Loucy (cell line): ENCODE results near the gene CTAGE15.
"Not testable (repeated sequence)": the region's sequence is repeated elsewhere in the genome, so short reads cannot be mapped to it uniquely, and the experiment has no call there.

Experiments
- H2AFZ ChIP-seq: fragments of 200-600 bp; sonication (generic); 2 replicates; pipeline ENCODE4 v1.6.0; 2016; ENCODE audit warnings: antibody characterized with exemption, mild to moderate bottlenecking, low read length, moderate library complexity
- H3F3A ChIP-seq: fragments of 200-600 bp; 2 replicates; pipeline ENCODE4 v1.6.0; 2016; ENCODE audit warnings: antibody characterized with exemption, low read depth, mild to moderate bottlenecking
- H3K27me3 ChIP-seq: fragments of 200-600 bp; sonication (generic); 2 replicates; pipeline ENCODE4 v1.6.1; 2014; ENCODE audit warnings: low read length, mild to moderate bottlenecking; ENCODE audit not compliant: insufficient read depth, poor library complexity, severe bottlenecking
- H3K36me3 ChIP-seq: fragments of 200-600 bp; sonication (generic); 2 replicates; pipeline ENCODE4 v1.6.1; 2016; ENCODE audit warnings: low read length; ENCODE audit not compliant: insufficient read depth
- H3K4me1 ChIP-seq: fragments of 200-600 bp; sonication (generic); 2 replicates; pipeline ENCODE4 v1.5.1; 2014; ENCODE audit warnings: low read length, mild to moderate bottlenecking; ENCODE audit not compliant: insufficient read depth, poor library complexity, severe bottlenecking
- H3K4me2 ChIP-seq: fragments of 200-600 bp; sonication (generic); 2 replicates; pipeline ENCODE4 v1.6.0; 2014; ENCODE audit warnings: antibody characterized with exemption, low read length, low read depth, mild to moderate bottlenecking; ENCODE audit not compliant: poor library complexity, severe bottlenecking
- H3K4me3 ChIP-seq: fragments of 200-600 bp; sonication (generic); 2 replicates; pipeline ENCODE4 v1.5.1; 2014; ENCODE audit warnings: low read length, mild to moderate bottlenecking, mixed read lengths; ENCODE audit not compliant: poor library complexity, severe bottlenecking
- H3K79me2 ChIP-seq: fragments of 200-600 bp; sonication (generic); 2 replicates; pipeline ENCODE4 v1.6.1; 2014; ENCODE audit warnings: low read length; ENCODE audit not compliant: insufficient read depth
- H3K9ac ChIP-seq: fragments of 200-600 bp; sonication (generic); 2 replicates; pipeline ENCODE4 v1.6.0; 2014; ENCODE audit warnings: mild to moderate bottlenecking, low read depth, low read length, moderate library complexity; ENCODE audit not compliant: poor library complexity, severe bottlenecking
- H3K9me2 ChIP-seq: fragments of 200-600 bp; sonication (generic); replicated peaks from 2 replicates; pipeline ENCODE4 v1.6.1; 2016; ENCODE audit warnings: low read depth, low read length, mixed read lengths
- H3K9me3 ChIP-seq: fragments of 200-600 bp; sonication (generic); 2 replicates; pipeline ENCODE4 v1.6.1; 2014; ENCODE audit warnings: mild to moderate bottlenecking, antibody characterized with exemption, low read length, low read depth; ENCODE audit not compliant: insufficient read depth
- H4K20me1 ChIP-seq: fragments of 200-600 bp; sonication (generic); 2 replicates; pipeline ENCODE4 v1.6.0; 2014; ENCODE audit warnings: antibody characterized with exemption, low read length, mild to moderate bottlenecking; ENCODE audit not compliant: insufficient read depth, poor library complexity, severe bottlenecking
- CTCF ChIP-seq: fragments of 200-600 bp; sonication (generic); conservative IDR thresholded peaks from 2 replicates; pipeline ENCODE4 v1.5.1; 2014; ENCODE audit warnings: mild to moderate bottlenecking, antibody characterized with exemption, low read length

CTAGE15 gene

DNA sequence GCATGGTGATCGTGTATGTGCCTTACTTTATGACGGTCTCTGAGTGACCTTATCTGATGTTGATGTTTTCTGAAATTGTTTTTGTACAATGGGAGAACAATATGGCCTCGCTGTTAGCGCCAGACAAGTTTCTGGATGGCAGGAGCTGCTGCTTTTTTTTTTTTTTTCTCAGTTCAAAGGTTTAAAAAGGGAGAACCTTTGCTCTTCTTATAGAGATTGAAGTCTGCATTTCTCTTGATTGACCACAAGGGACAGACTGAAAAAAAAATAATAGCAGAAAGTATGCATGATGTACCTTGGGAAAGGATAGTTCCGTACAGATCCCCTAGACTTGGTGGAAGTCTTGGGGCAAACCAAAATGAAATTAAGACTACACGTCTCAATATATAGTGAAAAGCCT, 43.9 kb downstream of the CTAGE15 start:
- not testable (repeated sequence) for H2AFZ ChIP-seq, H3K9me2 ChIP-seq, H4K20me1 ChIP-seq, H3K4me2 ChIP-seq, H3K4me3 ChIP-seq, H3K9me3 ChIP-seq, H3K79me2 ChIP-seq, H3K36me3 ChIP-seq, H3K4me1 ChIP-seq, H3K9ac ChIP-seq, H3F3A ChIP-seq, H3K27me3 ChIP-seq
- peak; percentile 26; the same call in 1 of the 2 replicates for TF ChIP-seq CTCF

- not testable (repeated sequence) for H3K36me3 ChIP-seq, H3K9me3 ChIP-seq, H3K9me2 ChIP-seq, H3K27me3 ChIP-seq, H3K4me2 ChIP-seq, H4K20me1 ChIP-seq, H3K4me1 ChIP-seq, H2AFZ ChIP-seq, H3K79me2 ChIP-seq, H3K4me3 ChIP-seq, H3F3A ChIP-seq, H3K9ac ChIP-seq
These were observed 45.6 kb downstream of the CTAGE15 start for GRCh38 chr7:143617204-143617603.

DNA sequence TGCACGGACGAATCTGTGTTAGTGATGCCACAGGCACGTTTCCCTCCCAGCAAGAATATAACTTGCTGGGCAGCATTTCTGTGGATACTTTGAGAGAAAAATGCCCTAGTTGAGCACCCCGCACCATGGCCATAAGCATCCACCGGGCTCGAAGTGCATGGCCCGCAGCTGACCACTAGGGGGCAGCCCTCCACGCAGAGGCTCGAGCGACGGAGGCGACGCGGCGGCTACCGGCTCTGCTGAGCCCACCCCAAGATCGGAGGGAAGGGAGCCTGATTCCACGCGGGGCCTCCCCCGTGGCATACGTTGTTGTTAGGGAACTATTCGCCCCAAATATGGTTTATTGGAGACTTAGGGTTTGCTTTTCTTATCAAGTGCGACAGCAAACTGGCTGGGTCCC, 48.5 kb downstream of the CTAGE15 start:
- H4K20me1 ChIP-seq, H2AFZ ChIP-seq, H3F3A ChIP-seq, H3K79me2 ChIP-seq, H3K36me3 ChIP-seq, H3K9ac ChIP-seq, H3K27me3 ChIP-seq, H3K9me3 ChIP-seq, H3K4me3 ChIP-seq, H3K4me2 ChIP-seq, H3K9me2 ChIP-seq, H3K4me1 ChIP-seq: not testable (repeated sequence)

GRCh38 chr7:143620646-143621045, 49.0 kb downstream of the CTAGE15 start, which contains the start of gene TCAF2:
Gene TCAF2, plus strand, starts transcription at chr7:143620974.
- H2AFZ ChIP-seq, H3K4me2 ChIP-seq, H3K4me3 ChIP-seq, H3K79me2 ChIP-seq, H3K9me2 ChIP-seq, H3K27me3 ChIP-seq, H3K9ac ChIP-seq, H3K36me3 ChIP-seq, H3F3A ChIP-seq, H3K9me3 ChIP-seq, H4K20me1 ChIP-seq, H3K4me1 ChIP-seq: not testable (repeated sequence)

- not testable (repeated sequence) for H4K20me1 ChIP-seq, H3K9ac ChIP-seq, H3K9me2 ChIP-seq, H3K9me3 ChIP-seq, H3K4me1 ChIP-seq, H3K36me3 ChIP-seq, H2AFZ ChIP-seq, H3K4me3 ChIP-seq, H3K79me2 ChIP-seq, H3K4me2 ChIP-seq, H3F3A ChIP-seq, H3K27me3 ChIP-seq
These were observed 49.6 kb downstream of the CTAGE15 start for GRCh38 chr7:143621175-143621574.

GRCh38 chr7:143622130-143622529, 50.5 kb downstream of the CTAGE15 start:
- H3K79me2 ChIP-seq, H3K4me3 ChIP-seq, H3K36me3 ChIP-seq, H2AFZ ChIP-seq, H3K9me3 ChIP-seq, H3K9ac ChIP-seq, H3F3A ChIP-seq, H3K4me1 ChIP-seq, H3K9me2 ChIP-seq, H4K20me1 ChIP-seq, H3K4me2 ChIP-seq, H3K27me3 ChIP-seq: not testable (repeated sequence)
